Stimulated activated CD4-positive, alpha-beta T cell treated with anti-CD3 and anti-CD28 coated beads, TNF-alpha, amount 100 ng/mL, for 48 hours (primary cell): Measurements from ENCODE around the gene SULT1A1.
"Not testable (repeated sequence)": the region's sequence is repeated elsewhere in the genome, so short reads cannot be mapped to it uniquely, and the experiment has no call there.

Source experiments
- DNase-seq, 3 donors: peaks; one replicate each; pipeline ENCODE4 v3.0.0-alpha.2; 2020; ENCODE audit warnings: low read depth in 3 of 3

SULT1A1 gene

GRCh38 chr16:28591355-28591754, 18.5 kb downstream of the SULT1A1 start:
- DNase-seq: no peak

GRCh38 chr16:28590384-28591340, 19.2 kb downstream of the SULT1A1 start:
- no peak for DNase-seq

GRCh38 chr16:28589930-28590329, 19.9 kb downstream of the SULT1A1 start:
- DNase-seq: no peak

GRCh38 chr16:28589069-28589468, 20.8 kb downstream of the SULT1A1 start:
- no peak for DNase-seq

- DNase-seq: no peak
These were observed 22.5 kb downstream of the SULT1A1 start for GRCh38 chr16:28587386-28587785.

GRCh38 chr16:28586466-28586865, 23.4 kb downstream of the SULT1A1 start:
- DNase-seq: no peak

- no peak for DNase-seq
These were observed 24.2 kb downstream of the SULT1A1 start for GRCh38 chr16:28585674-28586073.

- no peak for DNase-seq
These were observed 29.0 kb downstream of the SULT1A1 start for GRCh38 chr16:28580726-28581315.

GRCh38 chr16:28575446-28576109, 34.3 kb downstream of the SULT1A1 start:
- no peak for DNase-seq

- no peak for DNase-seq
These were observed 34.9 kb downstream of the SULT1A1 start for GRCh38 chr16:28574925-28575324.

GRCh38 chr16:28573738-28574718, 35.8 kb downstream of the SULT1A1 start:
- no peak for DNase-seq

GRCh38 chr16:28572696-28573510, 36.9 kb downstream of the SULT1A1 start:
- no peak for DNase-seq

- DNase-seq: no peak
These were observed 39.7 kb downstream of the SULT1A1 start for GRCh38 chr16:28569968-28570752.

GRCh38 chr16:28569021-28569420, 40.8 kb downstream of the SULT1A1 start:
- no peak for DNase-seq

- DNase-seq: no peak
These were observed 42.6 kb downstream of the SULT1A1 start for GRCh38 chr16:28567292-28567691.

- DNase-seq: not testable (repeated sequence)
These were observed 43.5 kb downstream of the SULT1A1 start for GRCh38 chr16:28566233-28566925.

- no peak for DNase-seq
These were observed 46.6 kb downstream of the SULT1A1 start for GRCh38 chr16:28563218-28563617.

- DNase-seq: no peak
These were observed 47.6 kb downstream of the SULT1A1 start for GRCh38 chr16:28562199-28562598.

GRCh38 chr16:28561557-28562187, 48.2 kb downstream of the SULT1A1 start:
- no peak for DNase-seq
